ENCODE measurements around the gene REG4. TPM values are rescaled to one million over a fixed set of nuclear protein-coding genes. Genes with fewer than 3 reads are reported as not detected.

REG4 gene
- total RNA-seq, 2 experiments from 2014 or later = 0.33 TPM; not detected in 1

- POLR2A ChIA-PET = interaction anchor here (0.6 kb wide), 1 partner anchor 12 kb away, joined by 3 read pairs; no protein-coding TSS in a partner anchor
- CTCF ChIA-PET = no interaction called here
- no peak for ATAC-seq (ENCODE audit: poor library complexity)
- Mint-ChIP-seq H3K9me3 (no peaks in the 10 kb centered on the region), H3K36me3 (ENCODE audit: low read depth) (no peaks in the 10 kb centered on the region), H3K27ac (no peak overlapping the region), H3K4me1 (ENCODE audit: low read depth) (peaks cover 15% of the 10 kb centered on the region), H3K4me3 (no peak overlapping the region), H3K27me3 (no peaks in the 10 kb centered on the region)
- DNase-seq = no peak
- H3K4me1 ChIP-seq (ENCODE audit: insufficient read depth, low read length) = no peaks in the 10 kb centered on the region
- H3K9me3 ChIP-seq (ENCODE audit: control insufficient read depth in 1 of 2, insufficient read depth in 1 of 2, low read length in 2 of 2) = no peaks in the 10 kb centered on the region
- intact Hi-C loops (cut with DNase I, micrococcal nuclease) = no loop called here
- H3K27me3 ChIP-seq (ENCODE audit: control insufficient read depth in 1 of 2, insufficient read depth in 2 of 2, low read length in 2 of 2) = no peaks in the 10 kb centered on the region
- H3K27ac ChIP-seq (ENCODE audit: low read depth in 1 of 2, low read length in 2 of 2) = no peak overlapping the region
- TF ChIP-seq CTCF (IDR thresholded peaks at IDR 0.05) = no peak
- H3K36me3 ChIP-seq (ENCODE audit: insufficient read depth, low read length) = no peaks in the 10 kb centered on the region
- no peak overlapping the region for H3K4me3 ChIP-seq (ENCODE audit: low read length)
These were observed 13.7 kb downstream of the REG4 start for GRCh38 chr1:119797606-119798005.

DNA sequence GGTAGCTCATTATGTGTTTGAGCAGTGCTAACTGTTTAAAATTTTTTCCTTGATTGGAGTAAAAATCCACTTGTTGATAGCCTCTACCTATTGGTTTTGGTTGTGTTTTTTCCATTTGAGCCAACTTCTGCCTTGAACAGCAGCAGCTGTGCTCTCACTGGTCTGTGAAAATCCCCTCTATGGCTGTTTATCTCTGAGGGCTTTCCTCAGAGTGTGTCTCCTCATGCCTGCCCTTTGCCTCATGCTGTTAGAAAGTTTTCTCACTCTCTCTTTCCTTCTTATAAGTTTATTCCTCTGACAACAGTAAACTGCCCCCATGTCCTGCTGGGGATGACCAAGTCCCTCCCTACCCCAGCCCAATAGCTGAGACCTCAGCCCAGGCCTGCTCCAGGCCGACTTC is 14.1 kb downstream of the REG4 start:
- no peak overlapping the region for H3K4me3 ChIP-seq (ENCODE audit: low read length)
- H3K4me1 Mint-ChIP-seq (ENCODE audit: low read depth) = peaks cover 15% of the 10 kb centered on the region
- no peak for TF ChIP-seq CTCF (IDR thresholded peaks at IDR 0.05)
- ChIA-PET CTCF (no interaction called here), POLR2A (interaction anchor here (0.6 kb wide), 1 partner anchor 12 kb away, joined by 3 read pairs; no protein-coding TSS in a partner anchor)
- ATAC-seq (ENCODE audit: poor library complexity) (no peak), DNase-seq (no peak)
- no peak overlapping the region for H3K27ac Mint-ChIP-seq
- H3K27me3 Mint-ChIP-seq = no peaks in the 10 kb centered on the region
- no peak overlapping the region for H3K4me3 Mint-ChIP-seq
- H3K27me3 ChIP-seq (ENCODE audit: control insufficient read depth in 1 of 2, insufficient read depth in 2 of 2, low read length in 2 of 2) = no peaks in the 10 kb centered on the region
- H3K9me3 Mint-ChIP-seq = no peaks in the 10 kb centered on the region
- no peaks in the 10 kb centered on the region for H3K36me3 ChIP-seq (ENCODE audit: insufficient read depth, low read length)
- H3K27ac ChIP-seq (ENCODE audit: low read depth in 1 of 2, low read length in 2 of 2) = no peak overlapping the region
- no peaks in the 10 kb centered on the region for H3K4me1 ChIP-seq (ENCODE audit: insufficient read depth, low read length)
- no peaks in the 10 kb centered on the region for H3K9me3 ChIP-seq (ENCODE audit: control insufficient read depth in 1 of 2, insufficient read depth in 1 of 2, low read length in 2 of 2)
- no peaks in the 10 kb centered on the region for H3K36me3 Mint-ChIP-seq (ENCODE audit: low read depth)
- intact Hi-C loops (cut with DNase I, micrococcal nuclease) = no loop called here

DNA sequence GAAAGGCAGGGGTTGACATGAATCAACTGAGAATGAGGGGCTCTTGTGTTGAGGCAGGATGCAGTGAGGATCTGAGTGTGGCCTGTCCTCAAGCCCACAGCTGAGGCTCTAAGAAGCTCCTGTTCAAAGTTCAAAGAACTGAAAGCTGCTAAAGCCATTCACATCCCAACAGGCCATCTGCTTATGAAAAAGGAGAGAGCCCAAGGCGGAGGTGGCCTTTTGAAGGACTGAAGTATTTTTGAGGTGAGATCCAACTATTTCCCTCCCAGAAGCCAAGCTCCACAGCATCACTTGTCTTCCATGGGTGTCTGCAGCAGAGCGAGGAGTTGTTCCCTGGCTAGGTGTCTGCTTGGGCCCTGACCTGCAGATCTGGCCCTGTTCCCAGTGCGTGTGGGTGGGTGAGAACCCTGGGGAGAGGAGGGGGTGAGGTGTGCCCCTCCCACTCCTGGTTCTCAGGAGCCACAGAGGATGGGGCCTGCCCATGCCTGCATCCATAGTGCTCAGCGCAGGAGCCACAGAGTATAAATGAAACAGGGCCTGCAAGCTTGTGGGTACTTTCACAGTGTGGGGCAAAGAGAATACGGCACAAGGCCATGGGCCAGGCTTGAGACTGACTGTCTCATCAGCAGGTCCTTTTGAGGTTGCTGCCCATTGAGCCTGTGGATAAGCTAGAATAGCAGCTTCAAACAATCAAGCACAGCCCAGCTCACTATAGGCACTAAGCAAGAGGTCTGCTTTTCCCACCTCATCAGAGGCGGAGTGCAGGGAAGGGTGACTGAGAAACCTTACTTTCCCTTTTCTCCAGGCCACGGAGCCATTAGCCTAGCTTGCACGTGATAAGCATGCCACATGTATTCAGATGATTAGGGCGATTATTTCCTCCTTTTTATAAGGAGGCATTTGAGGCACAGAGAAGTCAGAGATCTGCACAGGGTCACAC is 15.7 kb downstream of the REG4 start:
- Histone ChIP-seq H3K27ac (ENCODE audit: low read depth in 1 of 2, low read length in 2 of 2) (no peak overlapping the region), H3K36me3 (ENCODE audit: insufficient read depth, low read length) (no peaks in the 10 kb centered on the region), H3K9me3 (ENCODE audit: control insufficient read depth in 1 of 2, insufficient read depth in 1 of 2, low read length in 2 of 2) (no peaks in the 10 kb centered on the region), H3K4me3 (ENCODE audit: low read length) (no peak overlapping the region), H3K4me1 (ENCODE audit: insufficient read depth, low read length) (no peaks in the 10 kb centered on the region), H3K27me3 (ENCODE audit: control insufficient read depth in 1 of 2, insufficient read depth in 2 of 2, low read length in 2 of 2) (no peaks in the 10 kb centered on the region)
- Mint-ChIP-seq H3K9me3 (no peaks in the 10 kb centered on the region), H3K4me3 (no peak overlapping the region), H3K27ac (no peak overlapping the region), H3K27me3 (peaks cover 4% of the 10 kb centered on the region), H3K4me1 (ENCODE audit: low read depth) (peaks cover 15% of the 10 kb centered on the region), H3K36me3 (ENCODE audit: low read depth) (no peaks in the 10 kb centered on the region)
- no peak for ATAC-seq (ENCODE audit: poor library complexity)
- intact Hi-C loops (cut with DNase I, micrococcal nuclease) = no loop called here
- POLR2A ChIA-PET = no interaction called here
- no peak for TF ChIP-seq CTCF (IDR thresholded peaks at IDR 0.05)
- CTCF ChIA-PET = no interaction called here
- no peak for DNase-seq
